ENCODE measurements around the gene CROCC2. TPM values are rescaled to one million over a fixed set of nuclear protein-coding genes. Genes with fewer than 3 reads are reported as not detected.

The CROCC2 gene
- total and polyA plus RNA-seq, 2 experiments from 2014 or later, result not detected

- Histone ChIP-seq H3K4me1 (ENCODE audit: low read depth) (no peaks in the 10 kb centered on the region), H3K9me3 (ENCODE audit: low read depth) (no peaks in the 10 kb centered on the region), H3K4me3 (no peak overlapping the region), H3K27me3 (no peaks in the 10 kb centered on the region), H3K36me3 (no peaks in the 10 kb centered on the region), H3K27ac (no peak overlapping the region)
- DNase-seq (ENCODE audit: low read depth in 1 of 2, low spot score in 1 of 2), result no peak
- no peak for TF ChIP-seq CTCF (IDR thresholded peaks at IDR 0.05; ENCODE audit: low read depth, low read length)
These were observed 61.8 kb downstream of the CROCC2 start for GRCh38 chr2:240967681-240968621.

GRCh38 chr2:240968731-240969624 is 62.8 kb downstream of the CROCC2 start:
- H3K27me3 ChIP-seq, result no peaks in the 10 kb centered on the region
- H3K36me3 ChIP-seq, result no peaks in the 10 kb centered on the region
- no peak for TF ChIP-seq CTCF (IDR thresholded peaks at IDR 0.05; ENCODE audit: low read depth, low read length)
- H3K4me3 ChIP-seq, result no peak overlapping the region
- peak in 1 of 2 donors; percentile 59 for DNase-seq (ENCODE audit: low read depth in 1 of 2, low spot score in 1 of 2)
- no peak overlapping the region for H3K27ac ChIP-seq
- H3K4me1 ChIP-seq (ENCODE audit: low read depth), result no peaks in the 10 kb centered on the region
- no peaks in the 10 kb centered on the region for H3K9me3 ChIP-seq (ENCODE audit: low read depth)

- no peaks in the 10 kb centered on the region for H3K4me1 ChIP-seq (ENCODE audit: low read depth)
These were observed 64.0 kb downstream of the CROCC2 start for GRCh38 chr2:240970104-240970503.

GRCh38 chr2:240970816-240971215 is 64.7 kb downstream of the CROCC2 start:
- no peak overlapping the region for H3K4me3 ChIP-seq
- peaks cover 9% of the 10 kb centered on the region for H3K27me3 ChIP-seq
- H3K9me3 ChIP-seq (ENCODE audit: low read depth), result no peaks in the 10 kb centered on the region
- no peaks in the 10 kb centered on the region for H3K36me3 ChIP-seq
- no peaks in the 10 kb centered on the region for H3K4me1 ChIP-seq (ENCODE audit: low read depth)
- no peak for TF ChIP-seq CTCF (IDR thresholded peaks at IDR 0.05; ENCODE audit: low read depth, low read length)
- DNase-seq (ENCODE audit: low read depth in 1 of 2, low spot score in 1 of 2), result no peak
- no peak overlapping the region for H3K27ac ChIP-seq

More at GRCh38 chr2:240970104-240970503, 64.0 kb downstream of the CROCC2 start:
- no peak overlapping the region for H3K4me3 ChIP-seq
- no peaks in the 10 kb centered on the region for H3K9me3 ChIP-seq (ENCODE audit: low read depth)
- no peak overlapping the region for H3K27ac ChIP-seq
- H3K36me3 ChIP-seq, result no peaks in the 10 kb centered on the region
- H3K27me3 ChIP-seq, result peaks cover 4% of the 10 kb centered on the region
- no peak for DNase-seq (ENCODE audit: low read depth in 1 of 2, low spot score in 1 of 2)
- TF ChIP-seq CTCF (IDR thresholded peaks at IDR 0.05; ENCODE audit: low read depth, low read length), result no peak

- no peak overlapping the region for H3K4me3 ChIP-seq
- DNase-seq (ENCODE audit: low read depth in 1 of 2, low spot score in 1 of 2), result no peak
- H3K9me3 ChIP-seq (ENCODE audit: low read depth), result no peaks in the 10 kb centered on the region
- H3K27ac ChIP-seq, result no peak overlapping the region
- H3K27me3 ChIP-seq, result peaks cover 11% of the 10 kb centered on the region
- no peaks in the 10 kb centered on the region for H3K36me3 ChIP-seq
- H3K4me1 ChIP-seq (ENCODE audit: low read depth), result no peaks in the 10 kb centered on the region
- TF ChIP-seq CTCF (IDR thresholded peaks at IDR 0.05; ENCODE audit: low read depth, low read length), result no peak
These were observed 66.1 kb downstream of the CROCC2 start for GRCh38 chr2:240972201-240972600.
